Loucy (cell line): ENCODE measurements around the gene PSPC1.

Experiments
- H2AFZ ChIP-seq: fragments of 200-600 bp; sonication (generic); 2 replicates; pipeline ENCODE4 v1.6.0; 2016; ENCODE audit warnings: antibody characterized with exemption, mild to moderate bottlenecking, low read length, moderate library complexity
- H3F3A ChIP-seq: fragments of 200-600 bp; 2 replicates; pipeline ENCODE4 v1.6.0; 2016; ENCODE audit warnings: antibody characterized with exemption, low read depth, mild to moderate bottlenecking
- H3K27me3 ChIP-seq: fragments of 200-600 bp; sonication (generic); 2 replicates; pipeline ENCODE4 v1.6.1; 2014; ENCODE audit warnings: low read length, mild to moderate bottlenecking; ENCODE audit not compliant: insufficient read depth, poor library complexity, severe bottlenecking
- H3K36me3 ChIP-seq: fragments of 200-600 bp; sonication (generic); 2 replicates; pipeline ENCODE4 v1.6.1; 2016; ENCODE audit warnings: low read length; ENCODE audit not compliant: insufficient read depth
- H3K4me1 ChIP-seq: fragments of 200-600 bp; sonication (generic); 2 replicates; pipeline ENCODE4 v1.5.1; 2014; ENCODE audit warnings: low read length, mild to moderate bottlenecking; ENCODE audit not compliant: insufficient read depth, poor library complexity, severe bottlenecking
- H3K4me2 ChIP-seq: fragments of 200-600 bp; sonication (generic); 2 replicates; pipeline ENCODE4 v1.6.0; 2014; ENCODE audit warnings: antibody characterized with exemption, low read length, low read depth, mild to moderate bottlenecking; ENCODE audit not compliant: poor library complexity, severe bottlenecking
- H3K4me3 ChIP-seq: fragments of 200-600 bp; sonication (generic); 2 replicates; pipeline ENCODE4 v1.5.1; 2014; ENCODE audit warnings: low read length, mild to moderate bottlenecking, mixed read lengths; ENCODE audit not compliant: poor library complexity, severe bottlenecking
- H3K79me2 ChIP-seq: fragments of 200-600 bp; sonication (generic); 2 replicates; pipeline ENCODE4 v1.6.1; 2014; ENCODE audit warnings: low read length; ENCODE audit not compliant: insufficient read depth
- H3K9ac ChIP-seq: fragments of 200-600 bp; sonication (generic); 2 replicates; pipeline ENCODE4 v1.6.0; 2014; ENCODE audit warnings: mild to moderate bottlenecking, low read depth, low read length, moderate library complexity; ENCODE audit not compliant: poor library complexity, severe bottlenecking
- H3K9me2 ChIP-seq: fragments of 200-600 bp; sonication (generic); replicated peaks from 2 replicates; pipeline ENCODE4 v1.6.1; 2016; ENCODE audit warnings: low read depth, low read length, mixed read lengths
- H3K9me3 ChIP-seq: fragments of 200-600 bp; sonication (generic); 2 replicates; pipeline ENCODE4 v1.6.1; 2014; ENCODE audit warnings: mild to moderate bottlenecking, antibody characterized with exemption, low read length, low read depth; ENCODE audit not compliant: insufficient read depth
- H4K20me1 ChIP-seq: fragments of 200-600 bp; sonication (generic); 2 replicates; pipeline ENCODE4 v1.6.0; 2014; ENCODE audit warnings: antibody characterized with exemption, low read length, mild to moderate bottlenecking; ENCODE audit not compliant: insufficient read depth, poor library complexity, severe bottlenecking
- EZH2phosphoT487 ChIP-seq: fragments of 200-600 bp; IDR thresholded peaks from 2 replicates; pipeline ENCODE4 v1.6.1; 2018; ENCODE audit warnings: antibody characterized with exemption, mild to moderate bottlenecking, moderate library complexity, borderline replicate concordance
- TF ChIP-seq, protein P1 (sequence below): fragments of 200-600 bp; sonication (generic); conservative IDR thresholded peaks from 2 replicates; pipeline ENCODE4 v1.5.1; 2014; ENCODE audit warnings: mild to moderate bottlenecking, antibody characterized with exemption, low read length

PSPC1 gene

DNA sequence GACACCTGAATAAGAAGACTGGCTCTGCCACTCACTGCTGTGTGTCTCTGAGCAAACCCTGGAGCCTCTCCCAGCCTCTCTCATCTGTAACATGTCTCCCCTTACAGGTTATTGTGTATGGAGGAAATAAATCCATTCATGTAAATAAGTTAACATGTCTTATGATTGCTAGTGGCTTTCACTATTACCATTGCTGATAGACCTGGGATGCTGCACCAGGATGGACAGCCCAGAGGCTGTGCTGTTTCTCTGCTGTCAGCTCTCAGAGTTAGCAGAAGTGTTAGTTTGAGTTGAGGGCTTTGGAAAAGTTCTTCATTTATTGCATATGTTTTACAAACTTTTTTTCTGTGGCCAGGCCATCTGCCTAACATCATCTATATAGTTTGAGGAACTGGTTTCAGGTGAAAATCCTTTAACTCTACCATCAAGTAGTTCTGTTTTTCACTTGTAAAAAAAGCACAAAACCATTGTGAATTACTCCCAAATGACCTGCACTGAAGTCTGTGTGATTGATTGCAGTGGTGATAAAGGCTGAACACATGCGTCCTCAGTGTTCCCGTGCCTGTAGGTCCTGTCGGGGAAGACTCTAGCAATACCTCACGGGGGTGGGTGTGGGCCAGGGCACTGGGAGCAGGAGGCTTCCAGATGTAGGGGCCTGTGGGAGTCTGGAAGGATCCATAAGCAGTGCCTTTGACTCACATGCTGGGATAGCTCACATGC, 124.7 kb downstream of the PSPC1 start:
- Histone ChIP-seq H3K4me1 (no peaks in the 10 kb centered on the region), H3F3A (no peaks in the 10 kb centered on the region), H2AFZ (no peak overlapping the region), H3K27me3 (no peaks in the 10 kb centered on the region), H3K4me2 (no peak overlapping the region), H3K36me3 (peaks cover 21% of the 10 kb centered on the region; the same call in 1 of the 2 replicates), H4K20me1 (no peaks in the 10 kb centered on the region), H3K9ac (no peak overlapping the region), H3K4me3 (no peak overlapping the region), H3K9me2 (no peaks in the 10 kb centered on the region), H3K79me2 (no peaks in the 10 kb centered on the region), H3K9me3 (no peaks in the 10 kb centered on the region)
- TF ChIP-seq, protein P1, sequence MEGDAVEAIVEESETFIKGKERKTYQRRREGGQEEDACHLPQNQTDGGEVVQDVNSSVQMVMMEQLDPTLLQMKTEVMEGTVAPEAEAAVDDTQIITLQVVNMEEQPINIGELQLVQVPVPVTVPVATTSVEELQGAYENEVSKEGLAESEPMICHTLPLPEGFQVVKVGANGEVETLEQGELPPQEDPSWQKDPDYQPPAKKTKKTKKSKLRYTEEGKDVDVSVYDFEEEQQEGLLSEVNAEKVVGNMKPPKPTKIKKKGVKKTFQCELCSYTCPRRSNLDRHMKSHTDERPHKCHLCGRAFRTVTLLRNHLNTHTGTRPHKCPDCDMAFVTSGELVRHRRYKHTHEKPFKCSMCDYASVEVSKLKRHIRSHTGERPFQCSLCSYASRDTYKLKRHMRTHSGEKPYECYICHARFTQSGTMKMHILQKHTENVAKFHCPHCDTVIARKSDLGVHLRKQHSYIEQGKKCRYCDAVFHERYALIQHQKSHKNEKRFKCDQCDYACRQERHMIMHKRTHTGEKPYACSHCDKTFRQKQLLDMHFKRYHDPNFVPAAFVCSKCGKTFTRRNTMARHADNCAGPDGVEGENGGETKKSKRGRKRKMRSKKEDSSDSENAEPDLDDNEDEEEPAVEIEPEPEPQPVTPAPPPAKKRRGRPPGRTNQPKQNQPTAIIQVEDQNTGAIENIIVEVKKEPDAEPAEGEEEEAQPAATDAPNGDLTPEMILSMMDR, result no peak
- TF ChIP-seq EZH2phosphoT487, result no peak
